H9 (cell line): ENCODE results near the gene NBL1. TPM values are rescaled to one million over a fixed set of nuclear protein-coding genes. Genes with fewer than 3 reads are reported as not detected.

ENCODE experiments used
- DNase-seq: peaks from one replicate; pipeline ENCODE4 v3.0.0-alpha.2; 2017
- H2AFZ ChIP-seq: one replicate; pipeline ENCODE4 v1.6.1; 2013; ENCODE audit warnings: mild to moderate bottlenecking, low read length, control low read depth, moderate library complexity
- H2AK5ac ChIP-seq: 2 replicates; pipeline ENCODE4 v1.6.1; 2013; ENCODE audit warnings: low read length, control low read depth, mixed read lengths; ENCODE audit not compliant: insufficient read length
- H2BK120ac ChIP-seq: one replicate; pipeline ENCODE4 v1.6.1; 2013; ENCODE audit warnings: low read depth, mild to moderate bottlenecking, low read length, control low read depth, inconsistent platforms; ENCODE audit not compliant: poor library complexity, severe bottlenecking
- H2BK12ac ChIP-seq: 2 replicates; pipeline ENCODE4 v1.6.1; 2013; ENCODE audit warnings: low read length, control low read depth, mixed read lengths, low read depth; ENCODE audit not compliant: insufficient read length
- H2BK15ac ChIP-seq: 2 replicates; pipeline ENCODE4 v1.6.1; 2013; ENCODE audit warnings: low read depth, low read length, control low read depth
- H2BK20ac ChIP-seq: one replicate; pipeline ENCODE4 v1.6.1; 2013; ENCODE audit warnings: low read depth, mild to moderate bottlenecking, low read length, control low read depth, inconsistent platforms; ENCODE audit not compliant: poor library complexity, severe bottlenecking
- H2BK5ac ChIP-seq: 2 replicates; pipeline ENCODE4 v1.6.1; 2013; ENCODE audit warnings: low read length, control low read depth, mixed read lengths; ENCODE audit not compliant: insufficient read length
- H3K14ac ChIP-seq: 2 replicates; pipeline ENCODE4 v1.6.1; 2013; ENCODE audit warnings: low read length, control low read depth; ENCODE audit not compliant: insufficient read depth
- H3K18ac ChIP-seq: 2 replicates; pipeline ENCODE4 v1.6.1; 2013; ENCODE audit warnings: low read depth, mild to moderate bottlenecking, mixed read lengths, low read length, control low read depth; ENCODE audit not compliant: insufficient read length
- H3K23ac ChIP-seq: 2 replicates; pipeline ENCODE4 v1.6.1; 2013; ENCODE audit warnings: low read length, control low read depth, mixed read lengths, low read depth; ENCODE audit not compliant: insufficient read length
- H3K23me2 ChIP-seq: 2 replicates; pipeline ENCODE4 v1.6.1; 2013; ENCODE audit warnings: low read depth, mild to moderate bottlenecking, mixed read lengths, low read length, control low read depth; ENCODE audit not compliant: insufficient read length, poor library complexity, severe bottlenecking
- H3K27ac ChIP-seq: 2 replicates; pipeline ENCODE4 v1.5.1; 2013; ENCODE audit warnings: low read length, control low read depth, mixed read lengths, low read depth; ENCODE audit not compliant: insufficient read length
- H3K27me3 ChIP-seq: 2 replicates; pipeline ENCODE4 v1.6.1; 2013; ENCODE audit warnings: low read length, control low read depth, inconsistent platforms; ENCODE audit not compliant: insufficient read depth
- H3K4ac ChIP-seq: 2 replicates; pipeline ENCODE4 v1.6.1; 2013; ENCODE audit warnings: low read depth, mild to moderate bottlenecking, control low read depth, inconsistent platforms, low read length, moderate library complexity
- H3K4me1 ChIP-seq: 2 replicates; pipeline ENCODE4 v1.6.1; 2013; ENCODE audit warnings: low read length, control low read depth, inconsistent platforms; ENCODE audit not compliant: insufficient read depth
- H3K4me2 ChIP-seq: 2 replicates; pipeline ENCODE4 v1.6.1; 2013; ENCODE audit warnings: low read length, control low read depth, mixed read lengths; ENCODE audit not compliant: insufficient read length, insufficient read depth
- H3K56ac ChIP-seq: 2 replicates; pipeline ENCODE4 v1.6.1; 2013; ENCODE audit warnings: low read depth, mild to moderate bottlenecking, mixed read lengths, low read length, control low read depth; ENCODE audit not compliant: insufficient read length
- H3K79me1 ChIP-seq: 2 replicates; pipeline ENCODE4 v1.6.1; 2013; ENCODE audit warnings: low read depth, mild to moderate bottlenecking, moderate library complexity, low read length, control low read depth, inconsistent platforms; ENCODE audit not compliant: insufficient read depth, poor library complexity, severe bottlenecking
- H3K79me2 ChIP-seq: 2 replicates; pipeline ENCODE4 v1.6.1; 2013; ENCODE audit warnings: low read length, control low read depth, inconsistent platforms; ENCODE audit not compliant: insufficient read depth
- H3K9ac ChIP-seq: 2 replicates; pipeline ENCODE4 v1.6.1; 2013; ENCODE audit warnings: low read length, control low read depth, mixed read lengths; ENCODE audit not compliant: insufficient read length; ENCODE audit errors: extremely low read depth
- H3K9me3 ChIP-seq: one replicate; pipeline ENCODE4 v1.6.1; 2013; ENCODE audit warnings: low read depth, low read length, inconsistent platforms; ENCODE audit not compliant: control insufficient read depth
- H3T11ph ChIP-seq: one replicate; pipeline ENCODE4 v1.6.1; 2013; ENCODE audit warnings: mild to moderate bottlenecking, low read length, control low read depth, inconsistent platforms
- H4K20me1 ChIP-seq: one replicate; pipeline ENCODE4 v1.6.1; 2013; ENCODE audit not compliant: control insufficient read depth, insufficient read length, insufficient read depth
- H4K5ac ChIP-seq: 2 replicates; pipeline ENCODE4 v1.6.1; 2013; ENCODE audit warnings: low read depth, mild to moderate bottlenecking, mixed read lengths, low read length, control low read depth; ENCODE audit not compliant: insufficient read length
- H4K8ac ChIP-seq: replicated peaks from 2 replicates; pipeline ENCODE4 v1.6.1; 2013; ENCODE audit warnings: low read length, control low read depth, mixed read lengths, low read depth; ENCODE audit not compliant: insufficient read length
- H4K91ac ChIP-seq: 2 replicates; pipeline ENCODE4 v1.6.1; 2013; ENCODE audit warnings: low read depth, mild to moderate bottlenecking, moderate library complexity, mixed read lengths, low read length, control low read depth; ENCODE audit not compliant: insufficient read length
- H3K27ac Mint-ChIP-seq, 3 experiments: 2 replicates in 2 of 3; 3 replicates in 1 of 3; pipeline ENCODE4 v1.8.0; 2020 to 2021; ENCODE audit warnings: mixed read lengths in 3 of 3, mild to moderate bottlenecking in 1 of 3, moderate library complexity in 1 of 3
- H3K27me3 Mint-ChIP-seq: 2 replicates; pipeline ENCODE4 v1.8.0; 2021; ENCODE audit warnings: low read depth, mild to moderate bottlenecking, moderate library complexity, mixed read lengths
- H3K36me3 Mint-ChIP-seq, 3 experiments: 2 replicates in 2 of 3; 3 replicates in 1 of 3; pipeline ENCODE4 v1.8.0; 2020 to 2021; ENCODE audit warnings: low read depth in 3 of 3, mixed read lengths in 3 of 3; ENCODE audit not compliant: insufficient read depth in 1 of 3
- H3K4me1 Mint-ChIP-seq, 2 experiments: 2 replicates each; pipeline ENCODE4 v1.8.0; 2020; ENCODE audit warnings: mixed read lengths in 2 of 2
- H3K4me3 Mint-ChIP-seq, 2 experiments: 2 replicates in 1 of 2; 3 replicates in 1 of 2; pipeline ENCODE4 v1.8.0; 2020 to 2021; ENCODE audit warnings: mild to moderate bottlenecking in 2 of 2, mixed read lengths in 2 of 2, moderate library complexity in 1 of 2
- H3K9me3 Mint-ChIP-seq, 2 experiments: 2 replicates in 1 of 2; 3 replicates in 1 of 2; pipeline ENCODE4 v1.8.0; 2020; ENCODE audit warnings: mild to moderate bottlenecking in 2 of 2, mixed read lengths in 2 of 2, moderate library complexity in 1 of 2
- WGBS: extraction: QIAGEN DNeasy Blood & Tissue Kit; methylation state at CpG from one replicate; pipeline ENCODE4 v1.1.7; 2013; ENCODE audit warnings: missing lambda C conversion rate, low lambda C conversion rate, mixed read lengths; ENCODE audit not compliant: insufficient read length; ENCODE audit errors: extremely low coverage; 5-methylcytosine and 5-hydroxymethylcytosine counted together
- total RNA-seq: library from RNA; stranded (reverse); gene quantifications from 2 replicates; pipeline ENCODE4 v1.2.1, GENCODE V29; 2021
- TF ChIP-seq, protein P1 (sequence below): fragments of 200-600 bp; sonication (generic); conservative IDR thresholded peaks from 3 replicates; pipeline ENCODE4 v1.8.0; 2021; ENCODE audit warnings: antibody characterized with exemption, mild to moderate bottlenecking

Gene NBL1
- total RNA-seq, 1 experiment from 2014 or later, result 6.4 TPM

GRCh38 chr1:19679691-19680090 is 35.6 kb downstream of the NBL1 start:
- H2BK120ac ChIP-seq, result no peak overlapping the region
- no peak overlapping the region for H3T11ph ChIP-seq
- no peaks in the 10 kb centered on the region for H3K79me1 ChIP-seq
- H4K91ac ChIP-seq, result no peak overlapping the region
- DNase-seq, result no peak
- Mint-ChIP-seq H3K36me3 (no peaks in the 10 kb centered on the region), H3K4me1 (peaks cover 18 to 42% of the 10 kb centered on the region in 2 experiments), H3K9me3 (no peaks in the 10 kb centered on the region), H3K27me3 (peaks cover 25% of the 10 kb centered on the region), H3K27ac (no peak overlapping the region), H3K4me3 (no peak overlapping the region)
- H3K4ac ChIP-seq, result no peak overlapping the region
- TF ChIP-seq, protein P1, sequence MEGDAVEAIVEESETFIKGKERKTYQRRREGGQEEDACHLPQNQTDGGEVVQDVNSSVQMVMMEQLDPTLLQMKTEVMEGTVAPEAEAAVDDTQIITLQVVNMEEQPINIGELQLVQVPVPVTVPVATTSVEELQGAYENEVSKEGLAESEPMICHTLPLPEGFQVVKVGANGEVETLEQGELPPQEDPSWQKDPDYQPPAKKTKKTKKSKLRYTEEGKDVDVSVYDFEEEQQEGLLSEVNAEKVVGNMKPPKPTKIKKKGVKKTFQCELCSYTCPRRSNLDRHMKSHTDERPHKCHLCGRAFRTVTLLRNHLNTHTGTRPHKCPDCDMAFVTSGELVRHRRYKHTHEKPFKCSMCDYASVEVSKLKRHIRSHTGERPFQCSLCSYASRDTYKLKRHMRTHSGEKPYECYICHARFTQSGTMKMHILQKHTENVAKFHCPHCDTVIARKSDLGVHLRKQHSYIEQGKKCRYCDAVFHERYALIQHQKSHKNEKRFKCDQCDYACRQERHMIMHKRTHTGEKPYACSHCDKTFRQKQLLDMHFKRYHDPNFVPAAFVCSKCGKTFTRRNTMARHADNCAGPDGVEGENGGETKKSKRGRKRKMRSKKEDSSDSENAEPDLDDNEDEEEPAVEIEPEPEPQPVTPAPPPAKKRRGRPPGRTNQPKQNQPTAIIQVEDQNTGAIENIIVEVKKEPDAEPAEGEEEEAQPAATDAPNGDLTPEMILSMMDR, result no peak
- no peaks in the 10 kb centered on the region for H3K27me3 ChIP-seq
- no peak overlapping the region for H3K9ac ChIP-seq
- H4K5ac ChIP-seq, result no peak overlapping the region
- no peak overlapping the region for H3K14ac ChIP-seq
- H3K23me2 ChIP-seq, result no peaks in the 10 kb centered on the region
- no peaks in the 10 kb centered on the region for H3K9me3 ChIP-seq
- no peak overlapping the region for H3K18ac ChIP-seq
- H2BK15ac ChIP-seq, result no peak overlapping the region
- no peaks in the 10 kb centered on the region for H3K79me2 ChIP-seq
- no peak overlapping the region for H2BK20ac ChIP-seq
- no peak overlapping the region for H3K23ac ChIP-seq
- H2AK5ac ChIP-seq, result no peak overlapping the region
- no CpG with 5 or more reads among the region's 4 CpGs for WGBS
- no peak overlapping the region for H3K27ac ChIP-seq
- no peak overlapping the region for H2BK12ac ChIP-seq
- no peak overlapping the region for H4K8ac ChIP-seq
- H2AFZ ChIP-seq, result no peak overlapping the region
- no peak overlapping the region for H3K56ac ChIP-seq
- no peak overlapping the region for H3K4me2 ChIP-seq
- H4K20me1 ChIP-seq, result no peaks in the 10 kb centered on the region
- H3K4me1 ChIP-seq, result no peaks in the 10 kb centered on the region
- H2BK5ac ChIP-seq, result no peak overlapping the region
